Right lobe of liver (tissue), 4 donors: ENCODE results near the gene CPNE2.
A peak's percentile ranks its signal among the peaks of the same experiment; 100 is the strongest.

Source experiments
- POLR2A ChIP-seq: fragments of 450-650 bp; IDR thresholded peaks from one replicate; pipeline ENCODE4 v1.6.1; 2017; ENCODE audit warnings: antibody characterized with exemption, mild to moderate bottlenecking
- TF ChIP-seq, protein P1 (sequence below), 4 donors: fragments of 200-600 bp in 3 of 4; fragments of 450-650 bp in 1 of 4; IDR thresholded peaks; one replicate each; pipeline versions ENCODE4 v1.5.1 to v1.8.0; 2016 to 2022; ENCODE audit warnings: antibody characterized with exemption in 4 of 4, mild to moderate bottlenecking in 2 of 4
- donor health status: DM: no; HTN: no; CAD: no.
- donor health status: DM: no; HTN: no; CAD: no.
- donor health status: DM: no; HTN: yes; CAD: no.

DNA sequence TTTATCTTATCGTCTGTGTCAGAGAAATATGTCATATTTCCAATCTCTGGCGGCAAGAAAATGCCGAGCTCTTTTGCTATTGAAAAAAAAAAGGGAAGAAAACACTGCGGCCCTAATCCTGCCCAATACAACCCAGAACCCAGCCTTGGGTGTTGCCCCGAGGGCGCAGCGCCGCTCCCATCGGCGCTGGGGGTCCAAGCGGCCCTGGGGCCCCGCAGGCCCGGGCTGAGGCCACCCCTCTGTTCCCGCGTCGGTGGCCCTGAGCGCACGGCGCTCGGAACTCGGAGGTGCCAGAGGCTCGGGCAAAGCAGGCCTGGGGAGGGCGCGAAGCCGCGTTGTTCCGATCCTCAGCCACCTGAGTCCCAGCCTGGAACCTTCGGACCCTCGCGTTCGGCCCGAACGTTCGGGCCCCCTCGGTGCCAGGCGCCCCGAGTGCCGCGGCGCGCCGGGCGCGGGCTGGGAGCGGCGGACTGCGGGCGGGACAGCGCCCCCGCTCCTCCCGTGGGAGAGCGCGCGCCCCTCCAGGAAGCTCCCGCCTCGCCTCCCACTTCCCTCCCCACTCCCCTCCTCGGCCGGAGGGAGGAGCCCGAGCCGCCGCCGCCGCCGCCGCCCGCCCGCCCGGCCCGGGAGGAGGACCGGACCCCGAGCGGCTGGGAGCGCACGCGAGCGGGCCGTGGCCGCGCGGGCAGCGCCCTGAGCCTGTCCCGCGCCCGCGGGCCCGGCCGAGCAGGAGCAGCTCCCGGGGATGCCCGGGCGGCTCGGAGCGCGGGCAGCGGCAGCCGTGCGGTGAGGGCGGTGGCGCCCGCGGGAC, at the start of gene CPNE2:
- TF ChIP-seq, protein P1, sequence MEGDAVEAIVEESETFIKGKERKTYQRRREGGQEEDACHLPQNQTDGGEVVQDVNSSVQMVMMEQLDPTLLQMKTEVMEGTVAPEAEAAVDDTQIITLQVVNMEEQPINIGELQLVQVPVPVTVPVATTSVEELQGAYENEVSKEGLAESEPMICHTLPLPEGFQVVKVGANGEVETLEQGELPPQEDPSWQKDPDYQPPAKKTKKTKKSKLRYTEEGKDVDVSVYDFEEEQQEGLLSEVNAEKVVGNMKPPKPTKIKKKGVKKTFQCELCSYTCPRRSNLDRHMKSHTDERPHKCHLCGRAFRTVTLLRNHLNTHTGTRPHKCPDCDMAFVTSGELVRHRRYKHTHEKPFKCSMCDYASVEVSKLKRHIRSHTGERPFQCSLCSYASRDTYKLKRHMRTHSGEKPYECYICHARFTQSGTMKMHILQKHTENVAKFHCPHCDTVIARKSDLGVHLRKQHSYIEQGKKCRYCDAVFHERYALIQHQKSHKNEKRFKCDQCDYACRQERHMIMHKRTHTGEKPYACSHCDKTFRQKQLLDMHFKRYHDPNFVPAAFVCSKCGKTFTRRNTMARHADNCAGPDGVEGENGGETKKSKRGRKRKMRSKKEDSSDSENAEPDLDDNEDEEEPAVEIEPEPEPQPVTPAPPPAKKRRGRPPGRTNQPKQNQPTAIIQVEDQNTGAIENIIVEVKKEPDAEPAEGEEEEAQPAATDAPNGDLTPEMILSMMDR (IDR thresholded peaks at IDR 0.05), result no peak
- peak; percentile 63 for TF ChIP-seq POLR2A
